ENCODE results near the gene SMIM10. TPM values are rescaled to one million over a fixed set of nuclear protein-coding genes. Genes with fewer than 3 reads are reported as not detected.
"Not testable (repeated sequence)": the region's sequence is repeated elsewhere in the genome, so short reads cannot be mapped to it uniquely, and the experiment has no call there.

Gene SMIM10
- total RNA-seq, 1 experiment from 2014 or later, result 7.6 TPM

- DNase-seq (ENCODE audit: low spot score), result no peak
Observed at GRCh38 chrX:135010921-135011320, 20.1 kb downstream of the SMIM10 start.

- no peak for DNase-seq (ENCODE audit: low spot score)
Observed at GRCh38 chrX:135015523-135016245, 24.9 kb downstream of the SMIM10 start.

GRCh38 chrX:135019890-135020289 is 29.1 kb downstream of the SMIM10 start:
- DNase-seq (ENCODE audit: low spot score), result not testable (repeated sequence)

- DNase-seq (ENCODE audit: low spot score), result not testable (repeated sequence)
Observed at GRCh38 chrX:135023791-135024190, 33.0 kb downstream of the SMIM10 start.

GRCh38 chrX:135024526-135024925 is 33.7 kb downstream of the SMIM10 start:
- DNase-seq (ENCODE audit: low spot score), result no peak

GRCh38 chrX:135030207-135030963 is 39.6 kb downstream of the SMIM10 start:
- not testable (repeated sequence) for DNase-seq (ENCODE audit: low spot score)

GRCh38 chrX:135041149-135042123 is 50.6 kb downstream of the SMIM10 start:
- DNase-seq (ENCODE audit: low spot score), result not testable (repeated sequence)

Other genes starting within 250 kb of the SMIM10 start
- gene PABIR2, start 193.8 kb upstream of the SMIM10 start, total RNA-seq (2014; rRNA removed; shearing (Covaris generic)), result 12.8 and 14.8 TPM in 2 replicates
- gene MOSPD1, start 75.7 kb upstream of the SMIM10 start, total RNA-seq (2014; rRNA removed; shearing (Covaris generic)), result 25.3 and 29.0 TPM in 2 replicates
- gene RTL8B, start 31.6 kb downstream of the SMIM10 start, total RNA-seq (2014; rRNA removed; shearing (Covaris generic)), result 22.1 and 22.9 TPM in 2 replicates
- gene RTL8C, start 41.4 kb downstream of the SMIM10 start, total RNA-seq (2014; rRNA removed; shearing (Covaris generic)), result 42.7 and 63.2 TPM in 2 replicates
- gene RTL8A, start 61.1 kb downstream of the SMIM10 start, total RNA-seq (2014; rRNA removed; shearing (Covaris generic)), result 10.5 and 30.8 TPM in 2 replicates
- gene SMIM10L2B, start 107.7 kb downstream of the SMIM10 start, total RNA-seq (2014; rRNA removed; shearing (Covaris generic)), result 0.12 and 0.27 TPM in 2 replicates
- not detected in 2 replicates for gene ETDB, start 129.5 kb downstream of the SMIM10 start, total RNA-seq (2014; rRNA removed; shearing (Covaris generic))
- 0.47 and 0.87 TPM in 2 replicates for gene CT55, start 180.4 kb downstream of the SMIM10 start, total RNA-seq (2014; rRNA removed; shearing (Covaris generic))

All from H4 (cell line).